GM21447 (cell line): ENCODE data around the gene KLK14.
A peak's percentile ranks its signal among the peaks of the same experiment; 100 is the strongest.

ENCODE experiments used
- ATAC-seq: cut with Tn5 transposase; IDR thresholded peaks from one replicate; pipeline ENCODE4 v1.9.1; 2021; ENCODE audit not compliant: unreplicated experiment

KLK14 gene

GRCh38 chr19:51108066-51108804 lies 25.5 kb upstream of the KLK14 start, which contains the start of gene CTU1:
CTU1 (minus strand) TSS chr19:51108409; CDS start chr19:51104569, 3,840 bp downstream.
- peak; percentile 95 for ATAC-seq

GRCh38 chr19:51107406-51108065 lies 24.8 kb upstream of the KLK14 start:
- ATAC-seq = no peak

- ATAC-seq = no peak
Measured at GRCh38 chr19:51103926-51104341, 21.2 kb upstream of the KLK14 start.

GRCh38 chr19:51102991-51103390 lies 20.3 kb upstream of the KLK14 start:
- no peak for ATAC-seq

GRCh38 chr19:51101171-51101865 lies 18.6 kb upstream of the KLK14 start:
- no peak for ATAC-seq

GRCh38 chr19:51100601-51101000 lies 17.9 kb upstream of the KLK14 start:
- no peak for ATAC-seq

GRCh38 chr19:51099047-51099382 lies 16.3 kb upstream of the KLK14 start:
- no peak for ATAC-seq

- no peak for ATAC-seq
Measured at GRCh38 chr19:51098365-51099046, 15.8 kb upstream of the KLK14 start.

- no peak for ATAC-seq
Measured at GRCh38 chr19:51097796-51098195, 15.1 kb upstream of the KLK14 start.

- no peak for ATAC-seq
Measured at GRCh38 chr19:51097166-51097738, 14.6 kb upstream of the KLK14 start.

GRCh38 chr19:51096473-51097165 lies 13.9 kb upstream of the KLK14 start:
- ATAC-seq = no peak

- no peak for ATAC-seq
Measured at GRCh38 chr19:51094696-51095279, 12.1 kb upstream of the KLK14 start.

GRCh38 chr19:51093510-51094345 lies 11.0 kb upstream of the KLK14 start:
- no peak for ATAC-seq

- ATAC-seq = no peak
Measured at GRCh38 chr19:51093101-51093500, 10.4 kb upstream of the KLK14 start.

- no peak for ATAC-seq
Measured at GRCh38 chr19:51091895-51092873, 9.5 kb upstream of the KLK14 start.

GRCh38 chr19:51091126-51091525 lies 8.4 kb upstream of the KLK14 start:
- no peak for ATAC-seq

- no peak for ATAC-seq
Measured at GRCh38 chr19:51090471-51090870, 7.8 kb upstream of the KLK14 start.

GRCh38 chr19:51089786-51090185 lies 7.1 kb upstream of the KLK14 start:
- ATAC-seq = no peak
